Endothelial cell (in vitro differentiated cells): ENCODE results near the gene CRABP1. TPM values are rescaled to one million over a fixed set of nuclear protein-coding genes. Genes with fewer than 3 reads are reported as not detected.
A peak's percentile ranks its signal among the peaks of the same experiment; 100 is the strongest.

Experiments used
- DNase-seq: peaks from one replicate; pipeline ENCODE4 v3.0.0; 2021; ENCODE audit warnings: low spot score
- H3K27ac Mint-ChIP-seq: one replicate; pipeline ENCODE4 v1.8.0; 2021; ENCODE audit warnings: mixed read lengths, inconsistent platforms; ENCODE audit not compliant: unreplicated experiment
- H3K27me3 Mint-ChIP-seq: one replicate; pipeline ENCODE4 v1.8.0; 2021; ENCODE audit warnings: mild to moderate bottlenecking, moderate library complexity, mixed read lengths, inconsistent platforms; ENCODE audit not compliant: unreplicated experiment
- H3K36me3 Mint-ChIP-seq: one replicate; pipeline ENCODE4 v1.8.0; 2021; ENCODE audit warnings: mild to moderate bottlenecking, low read depth, mixed read lengths, inconsistent platforms; ENCODE audit not compliant: unreplicated experiment
- H3K4me1 Mint-ChIP-seq: one replicate; pipeline ENCODE4 v1.8.0; 2021; ENCODE audit warnings: mild to moderate bottlenecking, mixed read lengths, inconsistent platforms; ENCODE audit not compliant: unreplicated experiment
- H3K4me3 Mint-ChIP-seq: one replicate; pipeline ENCODE4 v1.8.0; 2021; ENCODE audit warnings: mild to moderate bottlenecking, mixed read lengths, inconsistent platforms; ENCODE audit not compliant: unreplicated experiment
- H3K9me3 Mint-ChIP-seq: one replicate; pipeline ENCODE4 v1.8.0; 2021; ENCODE audit warnings: mixed read lengths, inconsistent platforms; ENCODE audit not compliant: unreplicated experiment
- total RNA-seq: library from RNA; stranded (reverse); fragmentation: NEBNext Ultra II Directional; extraction: Animal tissue kit (Norgen Biotek cat#: 25700); gene quantifications from one replicate; pipeline ENCODE4 v1.2.1, GENCODE V29; 2021; ENCODE audit not compliant: unreplicated experiment
- TF ChIP-seq, protein P1 (sequence below): fragments of 200-600 bp; sonication (generic); IDR thresholded peaks from one replicate; pipeline ENCODE4 v1.5.0; 2021; ENCODE audit warnings: antibody characterized with exemption; ENCODE audit not compliant: unreplicated experiment

Gene CRABP1
- total RNA-seq, 1 donor from 2014 or later, result 3.3 TPM

DNA sequence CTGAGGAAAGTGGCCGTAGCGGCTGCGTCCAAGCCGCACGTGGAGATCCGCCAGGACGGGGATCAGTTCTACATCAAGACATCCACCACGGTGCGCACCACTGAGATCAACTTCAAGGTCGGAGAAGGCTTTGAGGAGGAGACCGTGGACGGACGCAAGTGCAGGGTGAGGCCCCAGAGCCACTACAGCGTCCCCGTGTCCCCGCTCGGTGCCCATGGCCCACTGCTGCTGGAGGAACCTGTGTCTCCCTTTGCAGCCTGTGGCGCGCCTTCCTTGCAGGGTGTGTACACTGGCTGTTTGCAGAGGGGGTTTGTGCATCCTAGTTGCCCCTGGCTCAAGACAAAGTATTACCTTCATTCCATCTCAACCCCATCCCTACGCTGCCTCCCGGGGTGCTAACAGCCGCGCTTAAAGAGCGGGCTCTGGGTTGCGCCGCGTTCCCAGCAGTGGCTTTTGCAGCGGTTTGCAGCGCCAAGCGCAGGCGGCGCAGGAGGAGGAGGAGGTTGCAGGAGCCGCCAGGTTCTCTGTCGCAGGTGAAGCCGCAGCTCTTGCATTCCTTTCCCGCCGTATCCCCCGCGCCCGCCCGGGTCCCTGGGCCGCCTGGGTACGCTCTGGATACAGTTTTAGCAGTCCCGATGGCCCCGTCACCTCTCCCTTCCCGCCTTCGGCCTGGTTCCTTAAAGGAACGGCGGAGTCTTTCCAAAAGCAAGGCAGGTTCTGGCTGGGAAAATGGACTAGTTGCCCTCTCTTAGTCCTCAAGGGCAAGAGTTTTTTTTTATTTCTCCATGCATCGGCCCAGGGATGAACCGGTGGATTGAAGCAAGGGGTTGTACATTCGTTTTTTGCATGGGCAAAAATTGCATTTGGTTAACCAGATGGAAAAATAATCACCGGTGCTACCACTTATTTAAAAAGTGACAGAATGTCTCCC, 1.2 kb downstream of the CRABP1 start:
- H3K36me3 Mint-ChIP-seq, result peaks cover 4% of the 10 kb centered on the region
- TF ChIP-seq, protein P1, sequence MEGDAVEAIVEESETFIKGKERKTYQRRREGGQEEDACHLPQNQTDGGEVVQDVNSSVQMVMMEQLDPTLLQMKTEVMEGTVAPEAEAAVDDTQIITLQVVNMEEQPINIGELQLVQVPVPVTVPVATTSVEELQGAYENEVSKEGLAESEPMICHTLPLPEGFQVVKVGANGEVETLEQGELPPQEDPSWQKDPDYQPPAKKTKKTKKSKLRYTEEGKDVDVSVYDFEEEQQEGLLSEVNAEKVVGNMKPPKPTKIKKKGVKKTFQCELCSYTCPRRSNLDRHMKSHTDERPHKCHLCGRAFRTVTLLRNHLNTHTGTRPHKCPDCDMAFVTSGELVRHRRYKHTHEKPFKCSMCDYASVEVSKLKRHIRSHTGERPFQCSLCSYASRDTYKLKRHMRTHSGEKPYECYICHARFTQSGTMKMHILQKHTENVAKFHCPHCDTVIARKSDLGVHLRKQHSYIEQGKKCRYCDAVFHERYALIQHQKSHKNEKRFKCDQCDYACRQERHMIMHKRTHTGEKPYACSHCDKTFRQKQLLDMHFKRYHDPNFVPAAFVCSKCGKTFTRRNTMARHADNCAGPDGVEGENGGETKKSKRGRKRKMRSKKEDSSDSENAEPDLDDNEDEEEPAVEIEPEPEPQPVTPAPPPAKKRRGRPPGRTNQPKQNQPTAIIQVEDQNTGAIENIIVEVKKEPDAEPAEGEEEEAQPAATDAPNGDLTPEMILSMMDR, result no peak
- H3K4me1 Mint-ChIP-seq, result peaks cover 10% of the 10 kb centered on the region
- no peak overlapping the region for H3K27ac Mint-ChIP-seq
- H3K4me3 Mint-ChIP-seq, result no peak overlapping the region
- H3K9me3 Mint-ChIP-seq, result no peaks in the 10 kb centered on the region
- peaks cover 21% of the 10 kb centered on the region for H3K27me3 Mint-ChIP-seq
- peak; percentile 21 for DNase-seq

- H3K27ac Mint-ChIP-seq, result no peak overlapping the region
- H3K4me3 Mint-ChIP-seq, result no peak overlapping the region
- H3K36me3 Mint-ChIP-seq, result peaks cover 4% of the 10 kb centered on the region
- TF ChIP-seq, protein P1, result no peak
- H3K27me3 Mint-ChIP-seq, result peaks cover 21% of the 10 kb centered on the region
- no peak for DNase-seq
- no peaks in the 10 kb centered on the region for H3K9me3 Mint-ChIP-seq
- peaks cover 10% of the 10 kb centered on the region for H3K4me1 Mint-ChIP-seq
Observed at GRCh38 chr15:78342021-78342420, 1.9 kb downstream of the CRABP1 start.

GRCh38 chr15:78343276-78344060, 3.3 kb downstream of the CRABP1 start:
- Mint-ChIP-seq H3K27me3 (peaks cover 21% of the 10 kb centered on the region), H3K9me3 (no peaks in the 10 kb centered on the region), H3K36me3 (peaks cover 4% of the 10 kb centered on the region), H3K4me3 (no peak overlapping the region), H3K4me1 (peaks cover 17% of the 10 kb centered on the region), H3K27ac (no peak overlapping the region)
- no peak for DNase-seq
- TF ChIP-seq, protein P1, result no peak

GRCh38 chr15:78345396-78346125, 5.4 kb downstream of the CRABP1 start:
- H3K4me3 Mint-ChIP-seq, result no peak overlapping the region
- TF ChIP-seq, protein P1, result no peak
- H3K36me3 Mint-ChIP-seq, result no peaks in the 10 kb centered on the region

More at GRCh38 chr15:78345396-78346125, 5.4 kb downstream of the CRABP1 start:
- H3K9me3 Mint-ChIP-seq, result no peaks in the 10 kb centered on the region
- peaks cover 6% of the 10 kb centered on the region for H3K27me3 Mint-ChIP-seq
- H3K27ac Mint-ChIP-seq, result no peak overlapping the region
- peaks cover 12% of the 10 kb centered on the region for H3K4me1 Mint-ChIP-seq
- no peak for DNase-seq
